CD14-positive monocyte (primary cell): ENCODE results near the gene LEPROT. TPM values are rescaled to one million over a fixed set of nuclear protein-coding genes. Genes with fewer than 3 reads are reported as not detected.

ENCODE experiments used
- DNase-seq, 3 donors: peaks; one replicate each; pipeline ENCODE4 v3.0.0-alpha.2; 2011 to 2022
- H2AFZ ChIP-seq: 2 replicates; pipeline ENCODE4 v1.6.0; 2012; ENCODE audit warnings: mild to moderate bottlenecking, low read depth, low read length, inconsistent platforms; ENCODE audit not compliant: insufficient read depth, poor library complexity, severe bottlenecking
- H3K27ac ChIP-seq, 2 donors: 1 replicate in 1 of 2; 2 replicates in 1 of 2; pipeline ENCODE4 v1.5.1; 2012 to 2013; ENCODE audit warnings: low read length in 2 of 2, control low read depth in 1 of 2, inconsistent platforms in 1 of 2, low read depth in 1 of 2, mild to moderate bottlenecking in 1 of 2
- H3K27me3 ChIP-seq, 2 donors: one replicate each; pipeline versions ENCODE4 v1.6.0 to v1.6.1; 2011 to 2013; ENCODE audit warnings: low read length in 2 of 2; ENCODE audit not compliant: control insufficient read depth in 2 of 2, insufficient read depth in 2 of 2
- H3K36me3 ChIP-seq, 2 donors: replicated peaks in 1 of 2; 1 replicate in 1 of 2; 2 replicates in 1 of 2; pipeline versions ENCODE4 v1.5.1 to v1.6.1; 2012 to 2013; ENCODE audit warnings: low read length in 2 of 2, control low read depth in 1 of 2, inconsistent platforms in 1 of 2, mild to moderate bottlenecking in 1 of 2; ENCODE audit not compliant: insufficient read depth in 2 of 2, control insufficient read depth in 1 of 2
- H3K4me1 ChIP-seq, 2 donors: 1 replicate in 1 of 2; 2 replicates in 1 of 2; pipeline versions ENCODE4 v1.5.1 to v1.6.1; 2012 to 2013; ENCODE audit warnings: low read length in 2 of 2, control low read depth in 1 of 2, inconsistent platforms in 1 of 2, mild to moderate bottlenecking in 1 of 2, moderate library complexity in 1 of 2; ENCODE audit not compliant: insufficient read depth in 2 of 2, control insufficient read depth in 1 of 2
- H3K4me2 ChIP-seq: replicated peaks from 2 replicates; pipeline ENCODE3; 2012; ENCODE audit warnings: low read length, moderate library complexity, mild to moderate bottlenecking; ENCODE audit not compliant: poor library complexity, severe bottlenecking; ENCODE audit errors: extremely low read depth
- H3K4me3 ChIP-seq, 3 experiments: fragments of 200-600 bp in 1 of 3; sonication (generic) in 1 of 3; replicated peaks in 1 of 3; 1 replicate in 2 of 3; 2 replicates in 1 of 3; pipeline ENCODE4 v1.5.1; 2011 to 2013; ENCODE audit warnings: low read length in 3 of 3, mild to moderate bottlenecking in 3 of 3, control low read depth in 2 of 3, low read depth in 2 of 3, inconsistent platforms in 1 of 3, moderate library complexity in 1 of 3
- H3K79me2 ChIP-seq: 2 replicates; pipeline ENCODE4 v1.6.0; 2012; ENCODE audit warnings: mild to moderate bottlenecking, control low read depth, inconsistent platforms, low read length, moderate library complexity; ENCODE audit not compliant: insufficient read depth
- H3K9ac ChIP-seq: 2 replicates; pipeline ENCODE4 v1.6.0; 2017; ENCODE audit warnings: low read length, mild to moderate bottlenecking; ENCODE audit not compliant: insufficient read depth, poor library complexity, severe bottlenecking
- H3K9me3 ChIP-seq, 2 donors: replicated peaks in 1 of 2; 1 replicate in 1 of 2; 2 replicates in 1 of 2; pipeline versions ENCODE4 v1.5.1 to v1.6.1; 2012 to 2013; ENCODE audit warnings: low read length in 2 of 2, control low read depth in 1 of 2; ENCODE audit not compliant: control insufficient read depth in 1 of 2, insufficient read depth in 1 of 2
- H4K20me1 ChIP-seq: 2 replicates; pipeline ENCODE4 v1.6.0; 2012; ENCODE audit warnings: mild to moderate bottlenecking, low read length, control low read depth, moderate library complexity; ENCODE audit not compliant: insufficient read depth
- H3K27ac Mint-ChIP-seq, 7 donors: one replicate each; pipeline ENCODE4 v1.8.0; 2020; ENCODE audit warnings: mild to moderate bottlenecking in 7 of 7, mixed read lengths in 7 of 7, moderate library complexity in 6 of 7, inconsistent platforms in 2 of 7
- H3K27me3 Mint-ChIP-seq, 3 donors: one replicate each; pipeline ENCODE4 v1.8.0; 2021 to 2022; ENCODE audit warnings: low read depth in 3 of 3, mild to moderate bottlenecking in 3 of 3, mixed read lengths in 3 of 3, moderate library complexity in 3 of 3, inconsistent platforms in 1 of 3
- H3K36me3 Mint-ChIP-seq, 2 donors: one replicate each; pipeline ENCODE4 v1.8.0; 2020; ENCODE audit warnings: mixed read lengths in 2 of 2, inconsistent platforms in 1 of 2, mild to moderate bottlenecking in 1 of 2
- H3K4me1 Mint-ChIP-seq: one replicate; pipeline ENCODE4 v1.8.0; 2020; ENCODE audit warnings: mild to moderate bottlenecking, mixed read lengths
- H3K4me3 Mint-ChIP-seq, 2 donors: one replicate each; pipeline ENCODE4 v1.8.0; 2020; ENCODE audit warnings: mild to moderate bottlenecking in 2 of 2, mixed read lengths in 2 of 2, moderate library complexity in 1 of 2
- H3K9me3 Mint-ChIP-seq, 7 donors: one replicate each; pipeline ENCODE4 v1.8.0; 2020 to 2022; ENCODE audit warnings: mixed read lengths in 7 of 7, mild to moderate bottlenecking in 6 of 7, moderate library complexity in 6 of 7, inconsistent platforms in 2 of 7
- WGBS: methylation state at CpG from one replicate; pipeline ENCODE4 v1.1.5; 2013; ENCODE audit warnings: missing lambda C conversion rate; ENCODE audit not compliant: insufficient coverage; 5-methylcytosine and 5-hydroxymethylcytosine counted together
- intact Hi-C, 2 donors: fragments of 100-400 bp; cut with micrococcal nuclease; formaldehyde crosslinking; loops; one replicate each; pipeline versions ENCODE4 v1.15.0 to v1.15.1; 2023
- polyA plus RNA-seq, 3 donors: library from polyadenylated mRNA; depleted of rRNA in 1 of 3; unstranded in 2 of 3; stranded (reverse) in 1 of 3; fragments of 300-500 nt in 2 of 3; fragments of >200 nt in 1 of 3; fragmentation: Illumina TruSeq in 2 of 3; gene quantifications; 1 replicate in 2 of 3; 2 replicates in 1 of 3; pipeline ENCODE4 v1.2.3, GENCODE V29; 2012 to 2021
- TF ChIP-seq, protein P1 (sequence below): fragments of 200-600 bp; IDR thresholded peaks from one replicate; pipeline ENCODE4 v1.8.0; 2022; ENCODE audit warnings: antibody characterized with exemption, mild to moderate bottlenecking

Gene LEPROT
- polyA plus RNA-seq, 3 donors, result 56.3 to 75.0 (median 74.7) TPM

- no peaks in the 10 kb centered on the region for H3K36me3 ChIP-seq
- no peak overlapping the region for H3K4me2 ChIP-seq
- no peak overlapping the region for H3K9ac ChIP-seq
- TF ChIP-seq, protein P1, sequence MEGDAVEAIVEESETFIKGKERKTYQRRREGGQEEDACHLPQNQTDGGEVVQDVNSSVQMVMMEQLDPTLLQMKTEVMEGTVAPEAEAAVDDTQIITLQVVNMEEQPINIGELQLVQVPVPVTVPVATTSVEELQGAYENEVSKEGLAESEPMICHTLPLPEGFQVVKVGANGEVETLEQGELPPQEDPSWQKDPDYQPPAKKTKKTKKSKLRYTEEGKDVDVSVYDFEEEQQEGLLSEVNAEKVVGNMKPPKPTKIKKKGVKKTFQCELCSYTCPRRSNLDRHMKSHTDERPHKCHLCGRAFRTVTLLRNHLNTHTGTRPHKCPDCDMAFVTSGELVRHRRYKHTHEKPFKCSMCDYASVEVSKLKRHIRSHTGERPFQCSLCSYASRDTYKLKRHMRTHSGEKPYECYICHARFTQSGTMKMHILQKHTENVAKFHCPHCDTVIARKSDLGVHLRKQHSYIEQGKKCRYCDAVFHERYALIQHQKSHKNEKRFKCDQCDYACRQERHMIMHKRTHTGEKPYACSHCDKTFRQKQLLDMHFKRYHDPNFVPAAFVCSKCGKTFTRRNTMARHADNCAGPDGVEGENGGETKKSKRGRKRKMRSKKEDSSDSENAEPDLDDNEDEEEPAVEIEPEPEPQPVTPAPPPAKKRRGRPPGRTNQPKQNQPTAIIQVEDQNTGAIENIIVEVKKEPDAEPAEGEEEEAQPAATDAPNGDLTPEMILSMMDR, result no peak
- peaks cover 0 to 4% (median 0%) of the 10 kb centered on the region in 7 donors for H3K9me3 Mint-ChIP-seq
- no CpG with 5 or more reads among the region's 3 CpGs for WGBS
- H3K27me3 ChIP-seq, result no peaks in the 10 kb centered on the region
- H3K4me3 Mint-ChIP-seq, result no peak overlapping the region
- no peak overlapping the region for H3K4me3 ChIP-seq
- H3K4me1 ChIP-seq, result no peaks in the 10 kb centered on the region
- no peak overlapping the region for H2AFZ ChIP-seq
- H3K27me3 Mint-ChIP-seq, result no peaks in the 10 kb centered on the region
- H3K27ac Mint-ChIP-seq, result no peak overlapping the region
- H3K9me3 ChIP-seq, result no peaks in the 10 kb centered on the region
- H4K20me1 ChIP-seq, result no peaks in the 10 kb centered on the region
- H3K4me1 Mint-ChIP-seq, result no peaks in the 10 kb centered on the region
- intact Hi-C loops, result no loop called here
- H3K79me2 ChIP-seq, result no peaks in the 10 kb centered on the region
- DNase-seq, result no peak
- no peaks in the 10 kb centered on the region for H3K36me3 Mint-ChIP-seq
- no peak overlapping the region for H3K27ac ChIP-seq
These were observed 34.0 kb upstream of the LEPROT start for GRCh38 chr1:65386439-65386838.

- Histone ChIP-seq H3K9ac (no peak overlapping the region), H3K4me1 (no peaks in the 10 kb centered on the region), H3K4me2 (no peak overlapping the region), H2AFZ (no peak overlapping the region), H3K9me3 (no peaks in the 10 kb centered on the region), H3K27ac (no peak overlapping the region), H4K20me1 (no peaks in the 10 kb centered on the region), H3K79me2 (no peaks in the 10 kb centered on the region), H3K4me3 (no peak overlapping the region), H3K36me3 (no peaks in the 10 kb centered on the region), H3K27me3 (no peaks in the 10 kb centered on the region)
- TF ChIP-seq, protein P1, result no peak
- Mint-ChIP-seq H3K4me1 (no peaks in the 10 kb centered on the region), H3K27me3 (no peaks in the 10 kb centered on the region), H3K27ac (no peak overlapping the region), H3K36me3 (no peaks in the 10 kb centered on the region), H3K9me3 (peaks cover 0 to 4% (median 0%) of the 10 kb centered on the region in 7 donors), H3K4me3 (no peak overlapping the region)
- WGBS, result 100% methylated on average over 1 of the region's 2 CpGs
- intact Hi-C loops, result no loop called here
- DNase-seq, result no peak
These were observed 32.6 kb upstream of the LEPROT start for GRCh38 chr1:65387821-65388220.
